DND-41 (cell line): ENCODE measurements around the gene NUCB2.
A peak's percentile ranks its signal among the peaks of the same experiment; 100 is the strongest.
"Not testable (repeated sequence)": the region's sequence is repeated elsewhere in the genome, so short reads cannot be mapped to it uniquely, and the experiment has no call there.

Source experiments
- ATAC-seq: fragments of 200-7000 bp; cut with Tn5 transposase; 3 replicates; pipeline ENCODE4 v1.9.1; 2021; ENCODE audit warnings: low read depth; ENCODE audit not compliant: insufficient read depth
- DNase-seq: peaks from one replicate; pipeline ENCODE4 v3.0.0-alpha.2; 2020
- H2AFZ ChIP-seq: 2 replicates; pipeline ENCODE4 v1.6.0; 2012; ENCODE audit warnings: low read depth, low read length
- H3K27ac ChIP-seq: 2 replicates; pipeline ENCODE4 v1.5.1; 2012; ENCODE audit warnings: low read length, inconsistent platforms
- H3K27me3 ChIP-seq: fragments of 200-600 bp; sonication (generic); 2 replicates; pipeline ENCODE4 v1.6.0; 2012; ENCODE audit warnings: low read length, mild to moderate bottlenecking, inconsistent platforms; ENCODE audit not compliant: insufficient read depth, poor library complexity
- H3K36me3 ChIP-seq: 2 replicates; pipeline ENCODE4 v1.5.1; 2012; ENCODE audit warnings: low read length, inconsistent platforms; ENCODE audit not compliant: insufficient read depth
- H3K4me1 ChIP-seq: 2 replicates; pipeline ENCODE4 v1.5.1; 2012; ENCODE audit warnings: mild to moderate bottlenecking, low read length; ENCODE audit not compliant: insufficient read depth
- H3K4me2 ChIP-seq: 2 replicates; pipeline ENCODE4 v1.6.0; 2012; ENCODE audit warnings: mild to moderate bottlenecking, moderate library complexity, low read length, inconsistent platforms; ENCODE audit not compliant: insufficient read depth
- H3K4me3 ChIP-seq, 2 experiments: fragments of 200-600 bp in 1 of 2; shearing (Covaris generic) in 1 of 2; 2 replicates each; pipeline ENCODE4 v1.5.1; 2012 to 2016; ENCODE audit warnings: inconsistent platforms in 2 of 2, low read length in 2 of 2, mild to moderate bottlenecking in 2 of 2, low read depth in 1 of 2, moderate library complexity in 1 of 2
- H3K79me2 ChIP-seq: 2 replicates; pipeline ENCODE4 v1.6.0; 2012; ENCODE audit warnings: low read length, inconsistent platforms; ENCODE audit not compliant: insufficient read depth
- H3K9ac ChIP-seq: 2 replicates; pipeline ENCODE4 v1.6.0; 2012; ENCODE audit warnings: low read depth, mild to moderate bottlenecking, inconsistent platforms, low read length, moderate library complexity
- H3K9me3 ChIP-seq: 2 replicates; pipeline ENCODE4 v1.5.1; 2012; ENCODE audit warnings: low read length, moderate library complexity, mild to moderate bottlenecking, inconsistent platforms; ENCODE audit not compliant: insufficient read depth, severe bottlenecking
- H4K20me1 ChIP-seq: 2 replicates; pipeline ENCODE4 v1.6.0; 2012; ENCODE audit warnings: low read length; ENCODE audit not compliant: insufficient read depth
- EZH2 ChIP-seq: IDR thresholded peaks from 3 replicates; pipeline ENCODE4 v1.6.1; 2012; ENCODE audit warnings: borderline replicate concordance, low read depth, mild to moderate bottlenecking, moderate library complexity, low read length, inconsistent platforms; ENCODE audit not compliant: severe bottlenecking
- TF ChIP-seq, protein P1 (sequence below): IDR thresholded peaks from 2 replicates; pipeline ENCODE4 v1.5.1; 2012; ENCODE audit warnings: borderline replicate concordance, low read length, moderate library complexity, mild to moderate bottlenecking; ENCODE audit not compliant: poor library complexity, severe bottlenecking; ENCODE audit errors: extremely low read depth

NUCB2 gene

DNA sequence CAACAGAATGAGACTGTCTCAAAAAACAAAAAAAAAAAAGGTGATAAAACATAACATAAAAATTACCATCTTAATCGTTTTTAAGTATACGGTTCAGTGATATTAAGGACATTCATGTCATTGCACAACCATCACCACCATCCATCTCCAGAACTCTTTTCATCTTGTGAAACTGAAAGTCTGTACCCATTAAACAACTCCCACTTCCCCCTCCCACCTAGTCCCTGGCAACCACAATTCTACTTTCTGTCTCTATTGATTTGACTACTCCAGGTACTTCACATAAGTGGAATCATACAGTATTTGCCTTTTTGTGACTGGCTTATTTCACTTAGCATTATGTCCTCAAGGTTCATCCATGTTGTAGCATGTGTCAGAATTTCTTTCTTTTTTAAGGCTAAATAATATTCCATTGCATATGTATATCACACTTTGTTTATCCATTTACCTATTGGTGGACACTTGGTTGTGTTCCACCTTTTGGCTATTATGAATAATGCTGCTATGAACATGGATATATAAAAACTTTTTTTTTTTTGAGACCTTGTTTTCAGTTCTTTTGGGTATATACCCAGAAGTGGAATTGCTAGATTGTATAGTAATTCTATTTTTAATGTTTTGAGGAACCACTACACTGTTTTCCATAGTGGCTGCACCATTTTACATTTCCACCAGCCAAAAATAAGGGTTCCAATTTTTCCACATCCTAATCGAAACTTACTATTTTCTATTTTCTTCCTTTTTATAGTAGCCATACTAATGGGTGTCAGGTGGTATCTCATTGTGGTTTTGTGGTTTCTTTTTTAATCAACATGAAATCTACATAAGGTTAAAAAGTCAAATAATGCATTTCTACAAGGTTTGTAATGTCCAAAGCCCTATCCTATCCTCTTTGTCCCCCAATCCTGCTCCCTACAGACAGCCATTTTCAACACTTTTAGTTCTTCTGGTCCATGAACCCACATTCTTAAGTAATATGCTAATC lies 45.4 kb upstream of the NUCB2 start:
- Histone ChIP-seq H3K4me3 (no peak overlapping the region), H3K4me2 (peak overlapping the region; percentile 47; the same call in 1 of the 2 replicates), H2AFZ (no peak overlapping the region), H3K9me3 (no peaks in the 10 kb centered on the region), H3K27me3 (no peaks in the 10 kb centered on the region), H3K27ac (peak overlapping the region; percentile 65), H3K36me3 (no peaks in the 10 kb centered on the region), H3K4me1 (peaks cover 24% of the 10 kb centered on the region), H3K9ac (no peak overlapping the region), H3K79me2 (no peaks in the 10 kb centered on the region), H4K20me1 (no peaks in the 10 kb centered on the region)
- TF ChIP-seq EZH2 = no peak
- TF ChIP-seq, protein P1, sequence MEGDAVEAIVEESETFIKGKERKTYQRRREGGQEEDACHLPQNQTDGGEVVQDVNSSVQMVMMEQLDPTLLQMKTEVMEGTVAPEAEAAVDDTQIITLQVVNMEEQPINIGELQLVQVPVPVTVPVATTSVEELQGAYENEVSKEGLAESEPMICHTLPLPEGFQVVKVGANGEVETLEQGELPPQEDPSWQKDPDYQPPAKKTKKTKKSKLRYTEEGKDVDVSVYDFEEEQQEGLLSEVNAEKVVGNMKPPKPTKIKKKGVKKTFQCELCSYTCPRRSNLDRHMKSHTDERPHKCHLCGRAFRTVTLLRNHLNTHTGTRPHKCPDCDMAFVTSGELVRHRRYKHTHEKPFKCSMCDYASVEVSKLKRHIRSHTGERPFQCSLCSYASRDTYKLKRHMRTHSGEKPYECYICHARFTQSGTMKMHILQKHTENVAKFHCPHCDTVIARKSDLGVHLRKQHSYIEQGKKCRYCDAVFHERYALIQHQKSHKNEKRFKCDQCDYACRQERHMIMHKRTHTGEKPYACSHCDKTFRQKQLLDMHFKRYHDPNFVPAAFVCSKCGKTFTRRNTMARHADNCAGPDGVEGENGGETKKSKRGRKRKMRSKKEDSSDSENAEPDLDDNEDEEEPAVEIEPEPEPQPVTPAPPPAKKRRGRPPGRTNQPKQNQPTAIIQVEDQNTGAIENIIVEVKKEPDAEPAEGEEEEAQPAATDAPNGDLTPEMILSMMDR = no peak
- DNase-seq = peak; percentile 73
- ATAC-seq = peak; percentile 95

DNA sequence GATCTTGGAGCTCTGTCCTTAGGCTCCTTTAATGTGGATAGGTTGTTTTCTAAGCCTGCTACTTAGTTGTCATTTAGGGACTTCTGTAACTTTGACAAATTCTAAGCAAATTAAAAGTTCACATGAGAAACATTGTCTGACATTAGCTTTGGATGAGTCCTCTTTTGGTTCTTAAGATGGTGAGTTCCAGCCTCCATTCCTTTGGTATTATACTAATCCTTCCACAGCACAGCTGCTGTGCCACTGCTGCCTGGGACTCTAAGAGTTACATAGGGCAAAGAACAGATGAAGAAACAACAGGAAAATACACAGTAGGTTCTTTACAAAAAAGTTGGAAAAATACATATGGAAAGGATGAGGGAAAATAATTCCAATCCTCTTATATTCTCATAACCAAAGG lies 43.4 kb upstream of the NUCB2 start:
- peaks cover 24% of the 10 kb centered on the region for H3K4me1 ChIP-seq
- H3K79me2 ChIP-seq = no peaks in the 10 kb centered on the region
- no peak overlapping the region for H3K27ac ChIP-seq
- no peaks in the 10 kb centered on the region for H3K36me3 ChIP-seq
- DNase-seq = no peak
- no peak overlapping the region for H3K4me3 ChIP-seq
- TF ChIP-seq, protein P1 = no peak
- no peak for TF ChIP-seq EZH2
- H2AFZ ChIP-seq = no peak overlapping the region
- no peak overlapping the region for H3K4me2 ChIP-seq
- no peak for ATAC-seq
- H3K9ac ChIP-seq = no peak overlapping the region
- H3K9me3 ChIP-seq = no peaks in the 10 kb centered on the region
- no peaks in the 10 kb centered on the region for H3K27me3 ChIP-seq
- no peaks in the 10 kb centered on the region for H4K20me1 ChIP-seq

- no peaks in the 10 kb centered on the region for H3K36me3 ChIP-seq
- no peak for ATAC-seq
- no peaks in the 10 kb centered on the region for H3K9me3 ChIP-seq
- no peaks in the 10 kb centered on the region for H4K20me1 ChIP-seq
- no peak overlapping the region for H2AFZ ChIP-seq
- H3K9ac ChIP-seq = no peak overlapping the region
- no peak for DNase-seq
- no peaks in the 10 kb centered on the region for H3K27me3 ChIP-seq
- no peak overlapping the region for H3K27ac ChIP-seq
- no peak overlapping the region for H3K4me3 ChIP-seq
- H3K4me2 ChIP-seq = no peak overlapping the region
- H3K4me1 ChIP-seq = peaks cover 15% of the 10 kb centered on the region
- TF ChIP-seq, protein P1 = no peak
- no peak for TF ChIP-seq EZH2
- H3K79me2 ChIP-seq = no peaks in the 10 kb centered on the region
Observed at GRCh38 chr11:17238377-17238776, 38.2 kb upstream of the NUCB2 start.

DNA sequence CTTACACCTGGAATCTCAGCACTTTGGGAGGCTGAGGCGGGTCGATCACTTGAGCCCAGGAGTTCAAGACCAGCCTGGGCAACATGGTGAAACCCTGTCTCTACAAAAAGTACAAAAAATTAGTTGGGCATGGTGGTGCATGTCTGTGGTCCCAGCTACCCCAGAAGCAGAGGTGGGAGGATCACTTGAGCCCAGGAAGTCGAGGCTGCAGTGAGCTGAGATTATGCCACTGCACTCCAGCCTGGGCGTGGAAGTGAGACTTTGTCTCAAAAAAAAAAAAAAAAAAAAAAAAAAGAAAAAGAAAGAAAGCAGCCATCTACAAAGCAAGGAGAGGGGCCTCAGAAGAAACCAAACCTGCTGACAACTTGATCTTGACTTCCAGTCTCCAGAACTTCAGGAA lies 36.6 kb upstream of the NUCB2 start:
- not testable (repeated sequence) for H4K20me1 ChIP-seq, H3K79me2 ChIP-seq, H3K4me3 ChIP-seq, H3K27me3 ChIP-seq, H3K9me3 ChIP-seq, H3K9ac ChIP-seq, H3K4me2 ChIP-seq, H3K36me3 ChIP-seq
- DNase-seq = peak; percentile 52
- Histone ChIP-seq H3K27ac (peak overlapping the region; percentile 51; the same call in 1 of the 2 replicates), H2AFZ (0 out of 2 replicates have a peak overlapping the region, but pooled peaks have one; percentile 14), H3K4me1 (peaks cover 30% of the 10 kb centered on the region)
- ATAC-seq = peak; percentile 52
